ENCODE data around the gene CARMIL3.

DNA sequence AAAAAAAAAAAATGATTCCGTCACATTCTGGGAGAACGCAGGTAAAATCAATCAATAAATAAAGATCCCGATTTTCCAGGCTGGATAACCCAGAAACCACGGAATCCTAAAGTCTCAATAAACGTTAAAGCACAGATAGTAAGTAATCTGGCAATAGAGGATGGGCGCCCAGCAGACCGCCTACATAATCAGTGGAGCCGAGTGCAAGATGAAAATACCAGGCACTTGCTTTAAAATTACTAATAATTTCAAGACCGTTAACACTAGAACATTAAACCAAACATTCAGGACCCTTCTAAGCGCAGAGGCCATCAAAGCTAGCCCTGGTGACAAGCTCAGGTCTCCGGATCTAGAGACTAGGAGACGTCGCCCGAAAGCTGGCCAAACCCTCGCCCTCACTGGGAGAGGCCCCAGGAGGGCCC is 61.6 kb downstream of the CARMIL3 start:
- TF ChIP-seq, protein P1, sequence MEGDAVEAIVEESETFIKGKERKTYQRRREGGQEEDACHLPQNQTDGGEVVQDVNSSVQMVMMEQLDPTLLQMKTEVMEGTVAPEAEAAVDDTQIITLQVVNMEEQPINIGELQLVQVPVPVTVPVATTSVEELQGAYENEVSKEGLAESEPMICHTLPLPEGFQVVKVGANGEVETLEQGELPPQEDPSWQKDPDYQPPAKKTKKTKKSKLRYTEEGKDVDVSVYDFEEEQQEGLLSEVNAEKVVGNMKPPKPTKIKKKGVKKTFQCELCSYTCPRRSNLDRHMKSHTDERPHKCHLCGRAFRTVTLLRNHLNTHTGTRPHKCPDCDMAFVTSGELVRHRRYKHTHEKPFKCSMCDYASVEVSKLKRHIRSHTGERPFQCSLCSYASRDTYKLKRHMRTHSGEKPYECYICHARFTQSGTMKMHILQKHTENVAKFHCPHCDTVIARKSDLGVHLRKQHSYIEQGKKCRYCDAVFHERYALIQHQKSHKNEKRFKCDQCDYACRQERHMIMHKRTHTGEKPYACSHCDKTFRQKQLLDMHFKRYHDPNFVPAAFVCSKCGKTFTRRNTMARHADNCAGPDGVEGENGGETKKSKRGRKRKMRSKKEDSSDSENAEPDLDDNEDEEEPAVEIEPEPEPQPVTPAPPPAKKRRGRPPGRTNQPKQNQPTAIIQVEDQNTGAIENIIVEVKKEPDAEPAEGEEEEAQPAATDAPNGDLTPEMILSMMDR (IDR thresholded peaks at IDR 0.05), result no peak
- TF ChIP-seq ZFX (IDR thresholded peaks at IDR 0.05; ENCODE audit: borderline replicate concordance), result no peak
